Right atrium auricular region (tissue), 2 donors: ENCODE measurements around the gene SPATA32. TPM values are rescaled to one million over a fixed set of nuclear protein-coding genes. Genes with fewer than 3 reads are reported as not detected.
A peak's percentile ranks its signal among the peaks of the same experiment; 100 is the strongest.

ENCODE experiments used
- DNase-seq: peaks from one replicate; pipeline ENCODE4 v3.0.0-alpha.2; 2019; ENCODE audit warnings: low spot score
- H3K27ac ChIP-seq, 2 donors: fragments of 200-600 bp; sonication (generic); 1 replicate in 1 of 2; 2 replicates in 1 of 2; pipeline ENCODE4 v1.5.1; 2016 to 2019
- H3K27me3 ChIP-seq, 2 donors: fragments of 200-600 bp; sonication (generic); one replicate each; pipeline versions ENCODE4 v1.5.1 to v1.6.0; 2017 to 2019
- H3K36me3 ChIP-seq: fragments of 200-600 bp; sonication (generic); one replicate; pipeline ENCODE4 v1.5.1; 2016
- H3K4me1 ChIP-seq, 2 donors: fragments of 200-600 bp; sonication (generic); one replicate each; pipeline versions ENCODE4 v1.5.1 to v1.6.0; 2017 to 2019
- H3K4me3 ChIP-seq, 2 donors: fragments of 200-600 bp; sonication (generic); 1 replicate in 1 of 2; 2 replicates in 1 of 2; pipeline ENCODE4 v1.5.1; 2017 to 2019; ENCODE audit warnings: mild to moderate bottlenecking in 1 of 2, moderate library complexity in 1 of 2
- H3K9me3 ChIP-seq, 2 donors: fragments of 200-600 bp; sonication (generic); one replicate each; pipeline ENCODE4 v1.5.1; 2019
- total RNA-seq, 2 donors: library from RNA; depleted of rRNA; stranded (reverse); fragments of >200 nt; gene quantifications; one replicate each; pipeline ENCODE4 v1.1.0, GENCODE V29; 2016
- TF ChIP-seq, protein P1 (sequence below), 2 donors: fragments of 200-600 bp; sonication (generic); IDR thresholded peaks; one replicate each; pipeline ENCODE4 v1.5.1; 2019; ENCODE audit warnings: antibody characterized with exemption in 2 of 2

SPATA32 gene
- total RNA-seq, 2 donors from 2014 or later: not detected

DNA sequence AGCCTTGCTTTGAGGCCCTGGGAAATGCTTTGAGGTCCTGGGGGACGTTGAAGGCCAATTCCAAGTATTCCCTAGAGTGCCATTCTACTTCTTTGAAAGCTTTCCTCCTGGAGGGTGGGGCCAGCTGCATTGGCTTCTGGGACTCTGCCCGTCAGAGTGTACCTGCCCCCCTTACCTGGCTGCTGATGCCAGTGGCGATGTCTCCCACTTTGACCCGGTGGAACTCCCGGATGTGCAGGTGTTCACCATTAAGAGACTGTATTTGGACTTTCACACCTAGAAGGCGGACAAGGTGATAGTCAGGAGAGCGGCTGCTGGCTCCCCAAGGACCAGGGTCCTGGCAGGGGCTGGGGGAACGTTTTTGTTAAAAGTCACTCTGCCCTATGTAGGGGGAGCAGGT is 3.1 kb upstream of the SPATA32 start:
- Histone ChIP-seq H3K4me3 (no peak overlapping the region), H3K27me3 (no peaks in the 10 kb centered on the region), H3K4me1 (peaks cover 0 to 39% of the 10 kb centered on the region in 2 donors), H3K36me3 (peaks cover 68% of the 10 kb centered on the region), H3K27ac (no peak overlapping the region), H3K9me3 (no peaks in the 10 kb centered on the region)
- no peak for DNase-seq
- TF ChIP-seq, protein P1, sequence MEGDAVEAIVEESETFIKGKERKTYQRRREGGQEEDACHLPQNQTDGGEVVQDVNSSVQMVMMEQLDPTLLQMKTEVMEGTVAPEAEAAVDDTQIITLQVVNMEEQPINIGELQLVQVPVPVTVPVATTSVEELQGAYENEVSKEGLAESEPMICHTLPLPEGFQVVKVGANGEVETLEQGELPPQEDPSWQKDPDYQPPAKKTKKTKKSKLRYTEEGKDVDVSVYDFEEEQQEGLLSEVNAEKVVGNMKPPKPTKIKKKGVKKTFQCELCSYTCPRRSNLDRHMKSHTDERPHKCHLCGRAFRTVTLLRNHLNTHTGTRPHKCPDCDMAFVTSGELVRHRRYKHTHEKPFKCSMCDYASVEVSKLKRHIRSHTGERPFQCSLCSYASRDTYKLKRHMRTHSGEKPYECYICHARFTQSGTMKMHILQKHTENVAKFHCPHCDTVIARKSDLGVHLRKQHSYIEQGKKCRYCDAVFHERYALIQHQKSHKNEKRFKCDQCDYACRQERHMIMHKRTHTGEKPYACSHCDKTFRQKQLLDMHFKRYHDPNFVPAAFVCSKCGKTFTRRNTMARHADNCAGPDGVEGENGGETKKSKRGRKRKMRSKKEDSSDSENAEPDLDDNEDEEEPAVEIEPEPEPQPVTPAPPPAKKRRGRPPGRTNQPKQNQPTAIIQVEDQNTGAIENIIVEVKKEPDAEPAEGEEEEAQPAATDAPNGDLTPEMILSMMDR (IDR thresholded peaks at IDR 0.05): no peak

DNA sequence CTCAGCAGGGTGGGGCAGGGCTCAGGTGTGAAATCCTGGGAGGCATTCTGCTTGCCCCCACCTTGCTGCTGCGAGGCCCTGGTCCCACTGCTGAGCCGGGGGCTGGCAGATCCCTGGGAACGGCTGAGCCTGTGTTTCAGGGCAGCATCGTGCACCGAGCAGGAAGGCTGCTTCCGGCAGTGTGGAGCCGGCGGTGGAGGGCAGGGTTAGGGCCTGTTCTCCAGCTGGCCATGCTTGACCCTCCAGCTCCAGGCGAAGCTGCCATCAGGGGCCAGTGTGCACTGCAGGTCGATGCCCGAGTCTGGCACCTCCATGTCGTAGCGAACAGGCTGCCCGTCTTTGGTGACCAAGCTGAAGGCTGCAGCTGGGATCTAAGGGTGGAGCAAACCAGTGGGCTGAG is 2.5 kb upstream of the SPATA32 start:
- H3K27ac ChIP-seq: no peak overlapping the region
- no peak overlapping the region for H3K4me3 ChIP-seq
- no peaks in the 10 kb centered on the region for H3K9me3 ChIP-seq
- H3K36me3 ChIP-seq: peaks cover 62% of the 10 kb centered on the region
- H3K4me1 ChIP-seq: peaks cover 0 to 39% of the 10 kb centered on the region in 2 donors
- TF ChIP-seq, protein P1 (IDR thresholded peaks at IDR 0.05): no peak
- no peaks in the 10 kb centered on the region for H3K27me3 ChIP-seq
- DNase-seq: no peak

DNA sequence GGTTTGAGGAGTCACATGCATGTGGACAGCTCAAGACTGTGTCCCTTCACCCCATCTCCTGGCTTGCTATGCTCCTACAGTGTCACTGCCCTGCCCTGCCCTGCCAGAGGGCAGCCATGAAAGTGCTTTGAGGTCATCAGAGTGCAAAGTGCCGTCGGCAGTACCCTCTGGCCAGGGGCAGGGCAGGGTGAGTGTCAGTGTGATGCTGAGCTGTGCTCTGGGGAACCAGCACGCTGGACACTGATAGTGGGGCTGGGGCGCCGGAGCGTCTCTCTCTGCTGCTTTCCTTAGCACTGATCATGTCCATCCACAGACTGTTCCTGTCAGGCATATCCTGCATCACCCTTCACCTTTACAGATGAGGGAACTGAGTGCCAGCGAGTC is 1.6 kb upstream of the SPATA32 start:
- DNase-seq: no peak
- peak overlapping the region; percentile 38 to 61 for H3K27ac ChIP-seq
- TF ChIP-seq, protein P1 (IDR thresholded peaks at IDR 0.05): no peak
- no peaks in the 10 kb centered on the region for H3K9me3 ChIP-seq
- no peaks in the 10 kb centered on the region for H3K27me3 ChIP-seq
- H3K4me1 ChIP-seq: peaks cover 0 to 39% of the 10 kb centered on the region in 2 donors
- H3K4me3 ChIP-seq: no peak overlapping the region
- H3K36me3 ChIP-seq: peaks cover 53% of the 10 kb centered on the region

DNA sequence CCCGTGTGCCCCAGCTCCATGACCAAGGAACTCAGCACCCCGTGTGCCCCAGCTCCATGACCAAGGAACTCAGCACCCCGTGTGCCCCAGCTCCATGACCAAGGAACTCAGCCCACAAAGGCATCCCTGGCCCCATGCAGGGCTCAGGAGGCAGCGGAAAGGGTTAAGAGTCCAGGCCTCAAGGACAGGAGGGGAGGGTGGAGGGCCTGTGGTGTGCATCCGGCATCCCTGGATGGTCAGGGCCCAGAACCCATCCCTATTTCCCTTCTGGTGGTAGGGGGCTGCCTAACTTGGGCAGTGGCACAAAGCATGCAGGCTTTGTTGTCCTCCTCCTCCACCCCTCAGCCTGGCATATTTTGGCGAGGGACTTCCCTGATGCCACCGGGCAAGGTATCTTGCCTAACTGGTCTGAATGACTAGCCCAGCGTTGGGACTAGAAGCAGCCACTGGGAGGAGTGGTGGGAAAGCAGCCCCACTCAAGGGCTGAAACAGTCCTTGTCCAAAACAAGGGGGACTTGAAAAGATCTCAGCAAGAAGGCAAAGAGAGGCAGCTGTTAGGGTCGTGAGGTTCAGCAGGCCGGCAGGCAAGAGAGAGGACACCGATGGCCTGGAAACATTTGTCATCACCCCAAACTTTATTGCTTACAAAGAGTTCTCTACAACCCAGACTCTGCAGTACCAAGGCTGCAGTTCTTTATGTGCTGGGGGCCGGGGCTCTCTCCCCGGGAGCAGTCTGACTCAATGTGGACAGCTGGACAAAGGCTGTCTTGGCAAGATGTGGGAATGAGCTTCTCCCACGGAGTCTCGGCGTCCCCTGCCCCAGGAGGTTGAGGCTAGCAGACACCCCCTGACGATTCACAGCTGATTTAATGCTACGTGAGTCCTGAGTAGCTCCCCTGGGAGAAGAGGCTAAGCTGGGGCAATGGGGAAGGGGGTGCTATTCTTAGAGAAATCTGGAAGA is 902 bp upstream of the SPATA32 start:
- Histone ChIP-seq H3K4me3 (peak overlapping the region in 1 of 2 donors; percentile 66), H3K36me3 (peaks cover 46% of the 10 kb centered on the region), H3K27ac (peak overlapping the region; percentile 44 to 61), H3K4me1 (peaks cover 0 to 39% of the 10 kb centered on the region in 2 donors), H3K9me3 (no peaks in the 10 kb centered on the region), H3K27me3 (no peaks in the 10 kb centered on the region)
- DNase-seq: no peak
- TF ChIP-seq, protein P1 (IDR thresholded peaks at IDR 0.05): no peak

DNA sequence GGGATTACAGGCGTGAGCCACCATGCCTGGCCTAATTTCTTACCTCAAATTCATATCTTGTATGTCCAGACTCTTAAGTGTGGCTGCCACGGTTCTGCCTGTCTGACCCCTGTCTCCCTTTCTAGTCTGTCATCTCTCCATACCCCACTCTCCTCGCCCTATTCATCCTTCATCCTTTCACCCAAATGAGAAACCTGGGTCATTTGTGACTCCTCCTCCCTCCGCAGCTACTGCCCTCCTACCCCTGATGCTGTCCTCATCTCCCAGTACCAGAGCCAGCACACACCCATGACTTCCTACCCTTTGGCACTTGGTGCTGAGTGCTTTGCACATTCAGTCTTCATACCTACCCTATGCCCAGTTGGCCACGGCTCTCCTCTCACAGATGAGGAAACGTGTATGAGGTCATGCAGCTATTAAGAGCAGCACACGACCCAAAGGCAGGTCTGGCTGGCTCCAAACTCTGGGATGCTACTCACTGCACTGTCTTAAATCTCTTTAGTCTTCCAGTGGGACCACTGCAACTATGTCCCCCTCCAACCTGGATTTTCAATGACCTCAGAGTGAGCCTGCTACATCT is 1.6 kb downstream of the SPATA32 start:
- Histone ChIP-seq H3K27ac (peak overlapping the region; percentile 45 to 61), H3K36me3 (peaks cover 21% of the 10 kb centered on the region), H3K4me1 (peaks cover 0 to 39% of the 10 kb centered on the region in 2 donors), H3K9me3 (no peaks in the 10 kb centered on the region), H3K27me3 (no peaks in the 10 kb centered on the region), H3K4me3 (no peak overlapping the region)
- TF ChIP-seq, protein P1 (IDR thresholded peaks at IDR 0.05): no peak
- DNase-seq: no peak
